ENCODE results near the gene PHC2. TPM values are rescaled to one million over a fixed set of nuclear protein-coding genes. Genes with fewer than 3 reads are reported as not detected.

Gene PHC2
- total and polyA plus RNA-seq, 2 of the 13 experiments (the other 11 are each of a cell fraction or from before 2014, with no cell fraction given): 52.5 to 84.9 TPM

GRCh38 chr1:33391343-33392078, 39.4 kb downstream of the PHC2 start (continued):
- TF ChIP-seq CERS6 (CRISPR knock-in tag; IDR thresholded peaks at IDR 0.05) (no peak), GPN1 (CRISPR knock-in tag; IDR thresholded peaks at IDR 0.05; ENCODE audit: borderline replicate concordance) (no peak), HNF1B (CRISPR knock-in tag; IDR thresholded peaks at IDR 0.05) (no peak), ZBTB20 (CRISPR knock-in tag; IDR thresholded peaks at IDR 0.05; ENCODE audit: borderline replicate concordance, low read depth) (no peak), PITX1 (CRISPR knock-in tag; IDR thresholded peaks at IDR 0.05) (no peak), ZNF24 (IDR thresholded peaks at IDR 0.05) (no peak), REXO4 (CRISPR knock-in tag; IDR thresholded peaks at IDR 0.05; ENCODE audit: borderline replicate concordance) (no peak), STAT6 (CRISPR knock-in tag; IDR thresholded peaks at IDR 0.05; ENCODE audit: borderline replicate concordance) (no peak), ZNF263 (CRISPR knock-in tag; IDR thresholded peaks at IDR 0.05) (no peak), KAT2B (IDR thresholded peaks at IDR 0.05; ENCODE audit: borderline replicate concordance, low read depth, low read length) (no peak), ZNF616 (CRISPR knock-in tag; IDR thresholded peaks at IDR 0.05; ENCODE audit: low read depth) (no peak)

Data from HepG2 (cell line).